ENCODE measurements around the gene RFNG.

The RFNG gene

GRCh38 chr17:82028966-82029365 lies 22.6 kb downstream of the RFNG start:
- DNase-seq (ENCODE audit: low spot score), result no peak
- no peak for TF ChIP-seq CTCF (IDR thresholded peaks at IDR 0.05; ENCODE audit: extremely low read depth, missing control alignments)

- no peak for DNase-seq (ENCODE audit: low spot score)
- TF ChIP-seq CTCF (IDR thresholded peaks at IDR 0.05; ENCODE audit: extremely low read depth, missing control alignments), result no peak
These were observed 23.4 kb downstream of the RFNG start for GRCh38 chr17:82028246-82028645.

- no peak for DNase-seq (ENCODE audit: low spot score)
- no peak for TF ChIP-seq CTCF (IDR thresholded peaks at IDR 0.05; ENCODE audit: extremely low read depth, missing control alignments)
These were observed 26.1 kb downstream of the RFNG start for GRCh38 chr17:82025401-82026107.

GRCh38 chr17:82024859-82025258 lies 26.8 kb downstream of the RFNG start:
- TF ChIP-seq CTCF (IDR thresholded peaks at IDR 0.05; ENCODE audit: extremely low read depth, missing control alignments), result no peak

GRCh38 chr17:82023447-82024241 lies 28.0 kb downstream of the RFNG start:
- no peak for DNase-seq (ENCODE audit: low spot score)

More at GRCh38 chr17:82024859-82025258, 26.8 kb downstream of the RFNG start:
- DNase-seq (ENCODE audit: low spot score), result no peak

GRCh38 chr17:82022981-82023446 lies 28.6 kb downstream of the RFNG start, which contains the start of gene LRRC45:
Gene LRRC45, plus strand, starts transcription at chr17:82023305. Its CDS starts 339 bp downstream, at chr17:82023644.
- no peak for TF ChIP-seq CTCF (IDR thresholded peaks at IDR 0.05; ENCODE audit: extremely low read depth, missing control alignments)
- DNase-seq (ENCODE audit: low spot score), result no peak

More at GRCh38 chr17:82023447-82024241, 28.0 kb downstream of the RFNG start:
- no peak for TF ChIP-seq CTCF (IDR thresholded peaks at IDR 0.05; ENCODE audit: extremely low read depth, missing control alignments)

Data from GM20000 (cell line).